Breast epithelium (tissue), 4 donors: ENCODE data around the gene SLF2. TPM values are rescaled to one million over a fixed set of nuclear protein-coding genes. Genes with fewer than 3 reads are reported as not detected.

Experiments
- DNase-seq, 2 donors: peaks; one replicate each; pipeline ENCODE4 v3.0.0-alpha.2; 2019; ENCODE audit warnings: low spot score in 2 of 2
- H3K27ac ChIP-seq, 2 donors: fragments of 200-600 bp; sonication (generic) in 1 of 2; one replicate each; pipeline ENCODE4 v1.5.1; 2016 to 2019; ENCODE audit warnings: mild to moderate bottlenecking in 1 of 2
- H3K27me3 ChIP-seq, 2 donors: fragments of 200-600 bp; sonication (generic) in 1 of 2; one replicate each; pipeline versions ENCODE4 v1.5.1 to v1.6.0; 2017 to 2019; ENCODE audit warnings: control low read depth in 1 of 2, mild to moderate bottlenecking in 1 of 2
- H3K36me3 ChIP-seq: fragments of 200-600 bp; one replicate; pipeline ENCODE4 v1.5.1; 2019
- H3K4me1 ChIP-seq, 2 donors: fragments of 200-600 bp; sonication (generic); one replicate each; pipeline ENCODE4 v1.5.1; 2016 to 2019; ENCODE audit warnings: control low read depth in 1 of 2
- H3K4me3 ChIP-seq, 3 donors: fragments of 200-600 bp; sonication (generic); 1 replicate in 2 of 3; 2 replicates in 1 of 3; pipeline ENCODE4 v1.5.1; 2016 to 2019; ENCODE audit warnings: mild to moderate bottlenecking in 3 of 3, moderate library complexity in 2 of 3
- H3K9me3 ChIP-seq, 2 donors: fragments of 200-600 bp; sonication (generic) in 1 of 2; one replicate each; pipeline ENCODE4 v1.5.1; 2016 to 2019; ENCODE audit warnings: control low read depth in 1 of 2
- POLR2A ChIP-seq: fragments of 450-650 bp; IDR thresholded peaks from one replicate; pipeline ENCODE4 v1.6.1; 2016; ENCODE audit warnings: antibody characterized with exemption, mild to moderate bottlenecking, moderate library complexity
- POLR2AphosphoS5 ChIP-seq, 3 donors: sonication (generic); formaldehyde crosslinking; IDR thresholded peaks; one replicate each; pipeline ENCODE4 v1.6.1; 2017; ENCODE audit warnings: antibody characterized with exemption in 3 of 3
- intact Hi-C: fragments of 100-400 bp; cut with DNase I; formaldehyde crosslinking; loops from one replicate; pipeline ENCODE4 v1.15.1; 2023; ENCODE audit warnings: low total_unique reads
- total RNA-seq, 3 donors: library from RNA; depleted of rRNA; stranded (reverse); fragments of >200 nt; gene quantifications; one replicate each; pipeline ENCODE4 v1.1.0, GENCODE V29; 2016
- TF ChIP-seq, protein P1 (sequence below), 3 donors: fragments of 450-650 bp; IDR thresholded peaks; one replicate each; pipeline ENCODE4 v1.5.1; 2016 to 2017; ENCODE audit warnings: antibody characterized with exemption in 3 of 3, mild to moderate bottlenecking in 3 of 3, moderate library complexity in 3 of 3

The SLF2 gene
- total RNA-seq, 3 donors from 2014 or later = 24.8 to 34.2 (median 31.8) TPM

DNA sequence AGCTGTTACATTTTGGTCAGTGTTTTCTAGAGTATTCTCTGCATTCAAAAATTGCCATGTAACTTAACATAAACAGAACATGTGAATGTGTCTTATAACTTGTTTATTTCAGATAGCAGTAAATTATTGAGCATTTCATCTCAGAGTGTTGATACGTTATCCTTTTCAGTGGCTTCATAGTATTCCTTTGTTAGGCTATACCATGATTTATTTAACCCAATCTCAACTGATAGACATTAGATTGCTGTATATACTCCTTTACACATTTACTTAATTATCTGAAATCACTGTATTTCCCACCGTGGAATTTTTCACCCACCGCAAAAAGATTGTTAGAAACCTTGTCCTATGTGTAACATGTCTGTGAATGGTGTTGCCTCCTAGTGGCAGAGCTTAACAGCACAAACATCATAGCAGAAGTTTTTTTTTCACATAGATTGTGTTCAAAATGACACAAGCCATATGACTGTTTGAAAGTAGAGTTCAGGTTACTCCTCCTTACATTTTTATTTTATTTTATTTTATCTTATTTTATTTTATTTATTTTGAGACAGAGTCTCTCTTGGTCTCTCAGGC, 21.4 kb downstream of the SLF2 start:
- no peaks in the 10 kb centered on the region for H3K36me3 ChIP-seq
- no peak overlapping the region for H3K4me3 ChIP-seq
- no peak for DNase-seq
- no peak overlapping the region for H3K27ac ChIP-seq
- H3K9me3 ChIP-seq = no peaks in the 10 kb centered on the region
- no peak for TF ChIP-seq POLR2A
- TF ChIP-seq, protein P1, sequence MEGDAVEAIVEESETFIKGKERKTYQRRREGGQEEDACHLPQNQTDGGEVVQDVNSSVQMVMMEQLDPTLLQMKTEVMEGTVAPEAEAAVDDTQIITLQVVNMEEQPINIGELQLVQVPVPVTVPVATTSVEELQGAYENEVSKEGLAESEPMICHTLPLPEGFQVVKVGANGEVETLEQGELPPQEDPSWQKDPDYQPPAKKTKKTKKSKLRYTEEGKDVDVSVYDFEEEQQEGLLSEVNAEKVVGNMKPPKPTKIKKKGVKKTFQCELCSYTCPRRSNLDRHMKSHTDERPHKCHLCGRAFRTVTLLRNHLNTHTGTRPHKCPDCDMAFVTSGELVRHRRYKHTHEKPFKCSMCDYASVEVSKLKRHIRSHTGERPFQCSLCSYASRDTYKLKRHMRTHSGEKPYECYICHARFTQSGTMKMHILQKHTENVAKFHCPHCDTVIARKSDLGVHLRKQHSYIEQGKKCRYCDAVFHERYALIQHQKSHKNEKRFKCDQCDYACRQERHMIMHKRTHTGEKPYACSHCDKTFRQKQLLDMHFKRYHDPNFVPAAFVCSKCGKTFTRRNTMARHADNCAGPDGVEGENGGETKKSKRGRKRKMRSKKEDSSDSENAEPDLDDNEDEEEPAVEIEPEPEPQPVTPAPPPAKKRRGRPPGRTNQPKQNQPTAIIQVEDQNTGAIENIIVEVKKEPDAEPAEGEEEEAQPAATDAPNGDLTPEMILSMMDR (IDR thresholded peaks at IDR 0.05) = peak in 1 of 3 donors; percentile 10
- H3K4me1 ChIP-seq = no peaks in the 10 kb centered on the region
- H3K27me3 ChIP-seq = no peaks in the 10 kb centered on the region
- intact Hi-C loops = no loop called here

DNA sequence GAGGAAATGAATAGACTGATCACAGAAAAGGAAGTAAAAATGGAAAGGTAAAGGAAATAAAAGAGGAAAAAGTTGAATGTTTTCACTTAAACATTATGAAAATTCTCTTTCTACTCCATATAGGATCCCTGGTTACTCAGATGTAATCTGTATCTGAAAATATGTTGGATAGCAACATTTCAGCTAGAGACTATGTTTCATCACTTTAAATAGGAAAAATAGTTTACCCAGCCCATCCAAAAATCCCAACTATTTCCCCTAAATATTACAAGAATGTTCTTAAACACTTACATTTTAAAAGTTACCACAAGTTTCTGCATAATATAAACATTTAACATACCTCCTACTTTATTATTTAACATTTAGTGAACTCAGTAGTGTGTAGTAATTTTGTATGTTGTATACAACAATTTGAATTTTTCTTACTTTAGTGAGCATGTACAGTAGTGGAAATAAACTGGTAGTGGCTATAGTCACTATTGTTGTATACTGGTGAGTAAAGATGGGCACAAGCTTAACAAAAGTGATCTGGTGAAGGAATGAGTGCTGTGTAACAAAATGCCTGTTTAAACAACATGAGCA, 27.1 kb downstream of the SLF2 start:
- no peak for TF ChIP-seq POLR2A
- no peaks in the 10 kb centered on the region for H3K9me3 ChIP-seq
- H3K36me3 ChIP-seq = no peaks in the 10 kb centered on the region
- no peak overlapping the region for H3K4me3 ChIP-seq
- H3K4me1 ChIP-seq = no peaks in the 10 kb centered on the region
- intact Hi-C loops = no loop called here
- no peaks in the 10 kb centered on the region for H3K27me3 ChIP-seq
- no peak overlapping the region for H3K27ac ChIP-seq
- no peak for DNase-seq

DNA sequence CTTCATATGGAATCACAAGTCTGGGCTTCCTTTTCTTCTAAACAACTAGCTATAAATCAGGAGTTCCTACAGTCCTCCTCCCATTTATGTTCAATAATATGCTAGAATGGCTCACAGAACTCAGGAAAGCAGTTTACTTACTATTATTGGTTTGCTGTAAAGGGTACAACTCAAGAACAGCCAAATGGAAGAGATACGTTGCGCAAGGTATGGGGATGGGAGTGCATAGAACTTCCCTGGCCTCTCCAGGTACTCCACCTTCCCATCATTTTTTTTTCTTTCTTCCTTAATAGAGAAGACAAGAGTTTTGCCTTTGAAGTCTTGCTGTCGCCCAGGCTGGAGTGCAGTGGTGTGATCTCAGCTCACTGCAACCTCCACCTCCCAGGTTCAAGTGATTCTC, 29.5 kb downstream of the SLF2 start:
- TF ChIP-seq POLR2AphosphoS5 (IDR thresholded peaks at IDR 0.05) (no peak), POLR2A (no peak)
- TF ChIP-seq, protein P1 (IDR thresholded peaks at IDR 0.05) = no peak
- DNase-seq = no peak
- Histone ChIP-seq H3K4me3 (no peak overlapping the region), H3K27me3 (no peaks in the 10 kb centered on the region), H3K9me3 (no peaks in the 10 kb centered on the region), H3K36me3 (no peaks in the 10 kb centered on the region), H3K4me1 (no peaks in the 10 kb centered on the region), H3K27ac (no peak overlapping the region)
- intact Hi-C loops = no loop called here

DNA sequence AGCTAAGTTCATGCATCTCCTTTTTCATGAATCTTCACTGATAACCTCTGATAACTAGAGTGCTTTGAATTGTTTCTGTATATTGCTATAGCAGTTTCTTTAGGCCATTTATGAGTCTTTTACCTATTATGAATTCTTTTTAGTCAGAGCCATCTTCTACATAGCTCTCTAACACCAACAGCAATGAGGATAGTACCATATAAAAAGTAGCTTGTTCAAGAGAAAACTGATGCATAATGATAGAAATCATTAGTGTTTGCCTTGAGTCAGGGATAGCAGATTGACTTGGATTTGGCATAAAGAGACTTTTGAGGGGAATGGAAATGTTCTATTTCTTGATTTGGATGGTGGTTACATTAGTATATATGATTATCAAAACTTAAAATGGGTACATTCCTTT, 30.7 kb downstream of the SLF2 start:
- DNase-seq = no peak
- H3K27me3 ChIP-seq = no peaks in the 10 kb centered on the region
- H3K4me1 ChIP-seq = no peaks in the 10 kb centered on the region
- no peaks in the 10 kb centered on the region for H3K9me3 ChIP-seq
- TF ChIP-seq, protein P1 (IDR thresholded peaks at IDR 0.05) = no peak
- no peak for TF ChIP-seq POLR2AphosphoS5 (IDR thresholded peaks at IDR 0.05)
- no peak for TF ChIP-seq POLR2A
- H3K4me3 ChIP-seq = no peak overlapping the region
- H3K36me3 ChIP-seq = no peaks in the 10 kb centered on the region
- no peak overlapping the region for H3K27ac ChIP-seq
- intact Hi-C loops = no loop called here

DNA sequence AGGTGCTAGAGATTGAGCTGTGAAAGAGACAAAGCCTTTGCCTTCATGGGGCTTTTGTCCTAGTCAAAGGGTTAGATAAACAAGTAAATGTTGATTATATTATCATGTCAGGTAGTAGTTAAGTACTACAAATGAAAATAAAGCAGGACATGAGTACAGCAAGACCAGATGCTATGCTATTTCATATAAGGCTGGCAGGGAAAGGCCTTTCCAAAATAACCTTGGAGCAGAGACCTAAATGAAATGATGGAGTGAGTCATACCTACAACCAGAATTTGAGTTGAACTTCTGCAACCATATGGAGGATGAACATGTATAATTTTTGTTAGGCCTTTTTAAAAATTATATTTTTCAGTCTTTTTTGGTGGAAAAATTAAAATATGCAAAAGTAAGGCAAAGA, 33.0 kb downstream of the SLF2 start:
- Histone ChIP-seq H3K4me1 (no peaks in the 10 kb centered on the region), H3K27me3 (no peaks in the 10 kb centered on the region), H3K4me3 (no peak overlapping the region), H3K36me3 (no peaks in the 10 kb centered on the region), H3K27ac (no peak overlapping the region), H3K9me3 (no peaks in the 10 kb centered on the region)
- TF ChIP-seq POLR2A (no peak), POLR2AphosphoS5 (IDR thresholded peaks at IDR 0.05) (no peak)
- TF ChIP-seq, protein P1 (IDR thresholded peaks at IDR 0.05) = no peak
- intact Hi-C loops = no loop called here
- no peak for DNase-seq

DNA sequence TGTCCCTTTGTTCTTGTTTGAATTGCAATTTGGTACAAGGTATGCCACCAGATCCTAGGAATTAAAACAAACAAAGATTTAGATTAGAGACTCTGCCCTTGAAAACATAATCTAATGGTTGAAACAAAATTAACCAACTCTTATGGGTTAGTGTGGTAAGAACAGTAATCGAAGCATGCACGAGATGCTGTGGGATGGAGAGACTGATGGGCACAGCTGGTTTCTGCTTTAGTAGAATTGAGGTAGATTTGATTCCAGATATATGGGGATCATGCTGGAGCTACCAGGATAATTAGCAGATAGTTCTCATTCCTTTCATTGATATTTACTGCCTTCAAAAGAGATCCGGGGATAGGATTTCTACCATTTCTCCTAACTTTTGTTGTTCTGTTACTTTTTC, 36.2 kb downstream of the SLF2 start:
- TF ChIP-seq POLR2AphosphoS5 (IDR thresholded peaks at IDR 0.05) = no peak
- no peak for TF ChIP-seq POLR2A
- TF ChIP-seq, protein P1 (IDR thresholded peaks at IDR 0.05) = no peak
- Histone ChIP-seq H3K9me3 (no peaks in the 10 kb centered on the region), H3K36me3 (no peaks in the 10 kb centered on the region), H3K27me3 (no peaks in the 10 kb centered on the region), H3K27ac (no peak overlapping the region), H3K4me3 (no peak overlapping the region), H3K4me1 (no peaks in the 10 kb centered on the region)
- intact Hi-C loops = no loop called here
- DNase-seq = no peak
